ENCODE measurements around the gene TIPARP.

DNA sequence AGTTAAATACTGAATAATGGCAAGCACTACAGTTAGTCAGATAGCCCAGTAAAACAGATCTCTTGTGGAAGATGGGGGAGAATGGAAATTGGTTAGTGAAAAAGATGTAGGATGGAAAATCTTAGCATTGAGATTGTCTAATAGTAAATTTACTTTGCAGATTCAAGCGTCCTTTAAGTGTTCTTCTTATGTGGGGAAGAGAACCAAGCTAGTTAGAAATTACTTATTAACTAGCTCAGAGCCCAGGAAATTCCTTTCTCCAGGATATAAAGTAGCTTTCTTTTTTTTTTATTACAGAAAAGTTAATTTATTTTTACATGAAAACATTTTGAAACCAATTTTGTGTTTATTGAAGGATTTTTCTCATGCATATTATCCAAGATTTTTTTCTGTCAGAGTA lies 36.7 kb downstream of the TIPARP start:
- TF ChIP-seq CTCF (conservative IDR thresholded peaks at IDR 0.05; ENCODE audit: low read length) (no peak), EZH2phosphoT487 (IDR thresholded peaks at IDR 0.05; ENCODE audit: borderline replicate concordance, low read depth, low read length) (no peak)

All from OCI-LY7 (cell line).